H1 (cell line): ENCODE results near the gene PDGFB. TPM values are rescaled to one million over a fixed set of nuclear protein-coding genes. Genes with fewer than 3 reads are reported as not detected.
A peak's percentile ranks its signal among the peaks of the same experiment; 100 is the strongest.

Experiments used
- CTCF ChIA-PET: fragments of 300-600 bp; sonication (Branson Sonifier 250); formaldehyde crosslinking; loops from one replicate; lab custom pipeline; 2021; ENCODE audit not compliant: partially characterized antibody; lab: Charles Lee
- POLR2A ChIA-PET: fragments of 300-600 bp; sonication (Branson Sonifier 250); formaldehyde crosslinking; loops from one replicate; lab custom pipeline; 2021; ENCODE audit warnings: inconsistent platforms; ENCODE audit not compliant: partially characterized antibody; lab: Charles Lee
- DNase-seq, 2 experiments: peaks; one replicate each; pipeline versions ENCODE4 v3.0.0 to v3.0.0-alpha.2; 2010 to 2022; ENCODE audit warnings: low spot score in 2 of 2, low read depth in 1 of 2, mixed read lengths in 1 of 2
- FAIRE-seq: peaks from 2 replicates; lab custom pipeline; 2011; peaks lifted over from hg19 to GRCh38; lab: Jason Lieb, UNC
- H2AFZ ChIP-seq: 2 replicates; pipeline ENCODE4 v1.8.1; 2012; ENCODE audit warnings: low read length, inconsistent platforms
- H2AK5ac ChIP-seq: 2 replicates; pipeline ENCODE4 v1.6.1; 2013; ENCODE audit warnings: low read depth, low read length
- H2BK120ac ChIP-seq: replicated peaks from 2 replicates; pipeline ENCODE3; 2013; ENCODE audit warnings: low read depth, low read length, inconsistent platforms
- H2BK12ac ChIP-seq: 2 replicates; pipeline ENCODE4 v1.6.1; 2013; ENCODE audit warnings: low read depth, low read length
- H2BK15ac ChIP-seq: 2 replicates; pipeline ENCODE4 v1.6.1; 2013; ENCODE audit warnings: low read length
- H2BK20ac ChIP-seq: 2 replicates; pipeline ENCODE4 v1.6.1; 2013; ENCODE audit warnings: low read length
- H2BK5ac ChIP-seq: 2 replicates; pipeline ENCODE4 v1.6.1; 2013; ENCODE audit warnings: low read depth, low read length
- H3K14ac ChIP-seq: 2 replicates; pipeline ENCODE4 v1.6.1; 2013; ENCODE audit warnings: inconsistent platforms; ENCODE audit not compliant: insufficient read length
- H3K18ac ChIP-seq: 2 replicates; pipeline ENCODE4 v1.6.1; 2013; ENCODE audit warnings: low read length; ENCODE audit errors: extremely low read depth
- H3K23ac ChIP-seq: 2 replicates; pipeline ENCODE4 v1.6.1; 2013; ENCODE audit warnings: inconsistent platforms; ENCODE audit not compliant: insufficient read length
- H3K23me2 ChIP-seq: 2 replicates; pipeline ENCODE4 v1.6.1; 2013; ENCODE audit warnings: low read depth, low read length
- H3K27ac ChIP-seq: 2 replicates; pipeline ENCODE4 v1.6.1; 2011; ENCODE audit warnings: low read depth, low read length, inconsistent platforms
- H3K27me3 ChIP-seq, 4 experiments: replicated peaks in 1 of 4; 1 replicate in 1 of 4; 2 replicates in 3 of 4; pipeline versions ENCODE4 v1.6.1 to v1.8.1; 2011 to 2013; ENCODE audit warnings: low read length in 3 of 4, mild to moderate bottlenecking in 3 of 4, inconsistent platforms in 2 of 4, mixed read lengths in 2 of 4, moderate library complexity in 1 of 4; ENCODE audit not compliant: control insufficient read depth in 3 of 4, insufficient read depth in 3 of 4; ENCODE audit errors: extremely low read depth in 1 of 4
- H3K36me3 ChIP-seq, 4 experiments: 2 replicates each; pipeline versions ENCODE4 v1.6.1 to v1.8.1; 2011 to 2013; ENCODE audit warnings: mild to moderate bottlenecking in 4 of 4, low read length in 3 of 4, moderate library complexity in 2 of 4, control low read depth in 1 of 4, inconsistent platforms in 1 of 4; ENCODE audit not compliant: insufficient read depth in 4 of 4, control insufficient read depth in 2 of 4
- H3K4ac ChIP-seq: replicated peaks from 2 replicates; pipeline ENCODE3; 2013; ENCODE audit warnings: low read length, low read depth, mixed read lengths, inconsistent platforms; ENCODE audit not compliant: insufficient read length
- H3K4me1 ChIP-seq, 4 experiments: replicated peaks in 1 of 4; 1 replicate in 1 of 4; 2 replicates in 3 of 4; pipeline versions ENCODE4 v1.6.1 to v1.8.1; 2011 to 2013; ENCODE audit warnings: low read length in 3 of 4, inconsistent platforms in 2 of 4, mixed read lengths in 1 of 4; ENCODE audit not compliant: insufficient read depth in 4 of 4, control insufficient read depth in 3 of 4
- H3K4me2 ChIP-seq, 2 experiments: 2 replicates each; pipeline versions ENCODE4 v1.6.1 to v1.8.1; 2011 to 2013; ENCODE audit warnings: low read depth in 2 of 2, low read length in 2 of 2, control low read depth in 1 of 2, inconsistent platforms in 1 of 2, mild to moderate bottlenecking in 1 of 2; ENCODE audit not compliant: insufficient read depth in 1 of 2
- H3K4me3 ChIP-seq, 4 experiments: fragments of 200-600, 300-600 bp in 1 of 4; sonication (generic), shearing (Covaris generic), sonication (Bioruptor Twin) in 1 of 4; 2 replicates each; pipeline versions ENCODE4 v1.5.1 to v1.8.1; 2011 to 2016; ENCODE audit warnings: low read length in 4 of 4, low read depth in 3 of 4, control low read depth in 2 of 4, inconsistent platforms in 2 of 4, mild to moderate bottlenecking in 2 of 4, mixed read lengths in 1 of 4, moderate library complexity in 1 of 4; ENCODE audit not compliant: insufficient read depth in 2 of 4; ENCODE audit errors: extremely low read depth in 1 of 4
- H3K56ac ChIP-seq: replicated peaks from 2 replicates; pipeline ENCODE3; 2013; ENCODE audit warnings: low read depth, mild to moderate bottlenecking, mixed read lengths, low read length, inconsistent platforms; ENCODE audit not compliant: insufficient read length
- H3K79me1 ChIP-seq: 2 replicates; pipeline ENCODE4 v1.6.1; 2013; ENCODE audit warnings: low read depth, low read length, control low read depth
- H3K79me2 ChIP-seq, 2 experiments: 2 replicates each; pipeline versions ENCODE4 v1.6.1 to v1.8.1; 2012 to 2013; ENCODE audit warnings: low read length in 2 of 2, mild to moderate bottlenecking in 2 of 2, inconsistent platforms in 1 of 2; ENCODE audit not compliant: insufficient read depth in 2 of 2, control insufficient read depth in 1 of 2
- H3K9ac ChIP-seq, 4 experiments: replicated peaks in 1 of 4; 1 replicate in 1 of 4; 2 replicates in 3 of 4; pipeline versions ENCODE4 v1.6.1 to v1.8.1; 2011 to 2013; ENCODE audit warnings: low read depth in 3 of 4, low read length in 3 of 4, control low read depth in 2 of 4, mild to moderate bottlenecking in 2 of 4, moderate library complexity in 2 of 4, inconsistent platforms in 1 of 4; ENCODE audit errors: extremely low read depth in 1 of 4
- H3K9me3 ChIP-seq, 2 experiments: 2 replicates each; pipeline versions ENCODE4 v1.6.1 to v1.8.1; 2012 to 2013; ENCODE audit warnings: mild to moderate bottlenecking in 2 of 2, moderate library complexity in 2 of 2, control low read depth in 1 of 2, inconsistent platforms in 1 of 2, low read depth in 1 of 2, low read length in 1 of 2, mixed read lengths in 1 of 2; ENCODE audit not compliant: insufficient read depth in 2 of 2
- H4K20me1 ChIP-seq, 2 experiments: replicated peaks in 1 of 2; 2 replicates each; pipeline versions ENCODE3 to v1.8.1; 2011 to 2013; ENCODE audit warnings: inconsistent platforms in 2 of 2, low read length in 2 of 2, mild to moderate bottlenecking in 1 of 2; ENCODE audit not compliant: insufficient read depth in 2 of 2, control insufficient read depth in 1 of 2
- H4K5ac ChIP-seq: 2 replicates; pipeline ENCODE4 v1.6.1; 2013; ENCODE audit warnings: low read length, low read depth, mixed read lengths, inconsistent platforms; ENCODE audit not compliant: insufficient read length
- H4K8ac ChIP-seq: 2 replicates; pipeline ENCODE4 v1.8.0; 2013; ENCODE audit warnings: mild to moderate bottlenecking, moderate library complexity, low read length, inconsistent platforms; ENCODE audit not compliant: insufficient read depth; ENCODE audit errors: extremely low read depth
- H4K91ac ChIP-seq: replicated peaks from 2 replicates; pipeline ENCODE3; 2013; ENCODE audit warnings: low read length, mixed read lengths, inconsistent platforms; ENCODE audit not compliant: insufficient read length
- KDM5A ChIP-seq: fragments of 200-600 bp; IDR thresholded peaks from 2 replicates; pipeline ENCODE4 v1.7.1; 2012; ENCODE audit warnings: mild to moderate bottlenecking, low read length, inconsistent platforms, mixed read lengths
- RAD21 ChIP-seq, 2 experiments: IDR thresholded peaks in 1 of 2; conservative IDR thresholded peaks in 1 of 2; 2 replicates each; pipeline ENCODE4 v1.6.1; 2011; ENCODE audit warnings: low read depth in 2 of 2, low read length in 2 of 2, improper control_type of control experiment in 1 of 2, inconsistent platforms in 1 of 2, mild to moderate bottlenecking in 1 of 2, moderate library complexity in 1 of 2
- WGBS, 2 experiments: shearing (Covaris generic) in 1 of 2; methylation state at CpG; one replicate each; pipeline versions ENCODE4 v1.1.6 to v1.1.7; 2013 to 2015; ENCODE audit warnings: low lambda C conversion rate in 2 of 2, mixed read lengths in 2 of 2, inconsistent platforms in 1 of 2, low coverage in 1 of 2, missing lambda C conversion rate in 1 of 2; ENCODE audit not compliant: insufficient replicate concordance in 2 of 2, insufficient coverage in 1 of 2, insufficient read length in 1 of 2; ENCODE audit errors: extremely low coverage in 1 of 2, missing lambda C conversion rate in 1 of 2; 5-methylcytosine and 5-hydroxymethylcytosine counted together
- polyA plus RNA-seq, 7 experiments: library from polyadenylated mRNA; depleted of rRNA in 3 of 7; stranded (reverse) in 5 of 7; unstranded in 2 of 7; fragments of >200 nt in 5 of 7; fragments of 200-250 nt in 2 of 7; gene quantifications; 1 replicate in 5 of 7; 2 replicates in 1 of 7; 4 replicates in 1 of 7; pipeline versions ENCODE4 v1.2.1 to v1.2.3, GENCODE V29; 2011 to 2013; ENCODE audit warnings: missing spikeins in 2 of 7, mixed read lengths in 2 of 7
- total RNA-seq: library from RNA; stranded (reverse); fragmentation: NEBNext Ultra II Directional; extraction: Animal tissue kit (Norgen Biotek cat#: 25700); gene quantifications from 2 replicates; pipeline ENCODE4 v1.2.1, GENCODE V29; 2021
- TF ChIP-seq, protein P1 (sequence below): IDR thresholded peaks from 2 replicates; pipeline ENCODE4 v1.6.1; 2011; ENCODE audit warnings: low read length, improper control_type of control experiment
- TF ChIP-seq, protein P2 (sequence below), 3 experiments: IDR thresholded peaks; 1 replicate in 2 of 3; 2 replicates in 1 of 3; pipeline versions ENCODE4 v1.5.1 to v1.6.1; 2011; ENCODE audit warnings: low read length in 3 of 3, mild to moderate bottlenecking in 3 of 3, inconsistent platforms in 2 of 3, low read depth in 1 of 3, moderate library complexity in 1 of 3; ENCODE audit not compliant: insufficient read depth in 1 of 3; ENCODE audit errors: control extremely low read depth in 1 of 3

PDGFB gene
- total and polyA plus RNA-seq, 2 of the 8 experiments (the other 6 are each of a cell fraction or from before 2014, with no cell fraction given), result 3.9 to 8.5 TPM

DNA sequence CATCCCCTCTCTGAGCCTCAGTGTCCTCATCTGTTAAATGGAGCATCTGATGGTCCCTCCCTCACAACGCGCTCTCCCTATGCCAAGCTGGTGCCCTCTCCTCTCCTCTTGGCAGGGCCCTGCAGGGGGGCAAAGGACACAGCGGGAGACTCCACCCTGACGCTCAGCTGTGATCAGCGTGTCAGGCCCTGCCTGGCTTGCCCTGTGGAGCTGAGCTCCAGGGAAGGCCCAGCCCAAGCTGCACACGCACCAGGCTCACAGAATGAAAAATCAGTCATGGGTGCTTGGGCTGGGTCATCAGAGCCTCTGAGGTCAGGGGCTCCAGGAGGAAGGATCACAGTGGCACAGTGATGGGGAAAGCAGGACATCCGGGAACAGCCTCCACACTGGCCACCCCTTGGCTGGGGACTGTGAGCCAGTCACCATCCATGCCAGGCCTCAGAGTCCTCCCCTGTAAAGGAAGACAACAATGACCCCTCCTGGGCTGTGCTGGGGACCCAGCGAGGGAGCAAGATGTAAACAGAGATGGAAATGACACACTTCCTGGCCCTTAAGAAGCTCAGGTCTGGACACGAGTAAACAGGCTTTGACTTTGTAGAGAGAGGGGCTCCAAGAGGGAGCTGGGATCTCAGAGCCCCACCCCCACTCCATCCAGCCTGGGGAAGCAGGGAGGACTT is 38.0 kb upstream of the PDGFB start:
- H2BK15ac ChIP-seq, result 0 out of 2 replicates have a peak overlapping the region, but pooled peaks have one; percentile 46
- TF ChIP-seq KDM5A (no peak), RAD21 (IDR thresholded peaks at IDR 0.05 in 1 of 2, conservative IDR thresholded peaks at IDR 0.05 in 1 of 2; ENCODE audit: low read depth in 2 of 2, low read length in 2 of 2) (peak in 1 of 2 experiments; percentile 48; a peak in 3 of 4 replicates)
- TF ChIP-seq, protein P1, sequence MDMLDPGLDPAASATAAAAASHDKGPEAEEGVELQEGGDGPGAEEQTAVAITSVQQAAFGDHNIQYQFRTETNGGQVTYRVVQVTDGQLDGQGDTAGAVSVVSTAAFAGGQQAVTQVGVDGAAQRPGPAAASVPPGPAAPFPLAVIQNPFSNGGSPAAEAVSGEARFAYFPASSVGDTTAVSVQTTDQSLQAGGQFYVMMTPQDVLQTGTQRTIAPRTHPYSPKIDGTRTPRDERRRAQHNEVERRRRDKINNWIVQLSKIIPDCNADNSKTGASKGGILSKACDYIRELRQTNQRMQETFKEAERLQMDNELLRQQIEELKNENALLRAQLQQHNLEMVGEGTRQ, result no peak
- TF ChIP-seq, protein P2, sequence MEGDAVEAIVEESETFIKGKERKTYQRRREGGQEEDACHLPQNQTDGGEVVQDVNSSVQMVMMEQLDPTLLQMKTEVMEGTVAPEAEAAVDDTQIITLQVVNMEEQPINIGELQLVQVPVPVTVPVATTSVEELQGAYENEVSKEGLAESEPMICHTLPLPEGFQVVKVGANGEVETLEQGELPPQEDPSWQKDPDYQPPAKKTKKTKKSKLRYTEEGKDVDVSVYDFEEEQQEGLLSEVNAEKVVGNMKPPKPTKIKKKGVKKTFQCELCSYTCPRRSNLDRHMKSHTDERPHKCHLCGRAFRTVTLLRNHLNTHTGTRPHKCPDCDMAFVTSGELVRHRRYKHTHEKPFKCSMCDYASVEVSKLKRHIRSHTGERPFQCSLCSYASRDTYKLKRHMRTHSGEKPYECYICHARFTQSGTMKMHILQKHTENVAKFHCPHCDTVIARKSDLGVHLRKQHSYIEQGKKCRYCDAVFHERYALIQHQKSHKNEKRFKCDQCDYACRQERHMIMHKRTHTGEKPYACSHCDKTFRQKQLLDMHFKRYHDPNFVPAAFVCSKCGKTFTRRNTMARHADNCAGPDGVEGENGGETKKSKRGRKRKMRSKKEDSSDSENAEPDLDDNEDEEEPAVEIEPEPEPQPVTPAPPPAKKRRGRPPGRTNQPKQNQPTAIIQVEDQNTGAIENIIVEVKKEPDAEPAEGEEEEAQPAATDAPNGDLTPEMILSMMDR (IDR thresholded peaks at IDR 0.05; ENCODE audit: control extremely low read depth in 1 of 3, insufficient read depth in 1 of 3, low read depth in 1 of 3, low read length in 3 of 3), result peak in 1 of 3 experiments; percentile 9; a peak in 1 of 4 replicates
- H2AK5ac ChIP-seq, result peak overlapping the region; percentile 7; the same call in 1 of the 2 replicates
- H3K4me3 ChIP-seq, result no peak overlapping the region
- H3K79me2 ChIP-seq, result no peaks in the 10 kb centered on the region
- peaks cover 0 to 14% (median 7%) of the 10 kb centered on the region in 4 experiments; a peak in 6 of 7 replicates for H3K4me1 ChIP-seq
- no peak overlapping the region for H2AFZ ChIP-seq
- H3K4ac ChIP-seq, result peak overlapping the region; percentile 53
- H3K79me1 ChIP-seq, result no peaks in the 10 kb centered on the region
- H4K5ac ChIP-seq, result no peak overlapping the region
- 97% methylated on average over 9 of the region's 9 CpGs; no CpG with 5 or more reads in 1 of the 2 experiments for WGBS, 2 experiments
- no peaks in the 10 kb centered on the region for H4K20me1 ChIP-seq
- no peak overlapping the region; the same call in 1 of the 2 replicates for H2BK5ac ChIP-seq
- no peak overlapping the region for H3K4me2 ChIP-seq
- H3K27me3 ChIP-seq, result no peaks in the 10 kb centered on the region
- no peaks in the 10 kb centered on the region for H3K23me2 ChIP-seq
- peak overlapping the region; percentile 75 for H4K91ac ChIP-seq
- no peak overlapping the region for H3K18ac ChIP-seq
- no peak overlapping the region for H3K56ac ChIP-seq
- FAIRE-seq (no peak), DNase-seq (no peak)
- POLR2A ChIA-PET, result interaction anchor here (1.4 to 37.3 kb wide), 3 partner anchors 13 to 34 kb away, joined by 4 to 692 read pairs (median 4); partner anchors contain the start of gene RPL3
- H2BK20ac ChIP-seq, result 0 out of 2 replicates have a peak overlapping the region, but pooled peaks have one; percentile 34
- H3K9ac ChIP-seq, result no peak overlapping the region
- no peak overlapping the region for H4K8ac ChIP-seq
- no peak overlapping the region for H3K23ac ChIP-seq
- H3K14ac ChIP-seq, result no peak overlapping the region
- H2BK12ac ChIP-seq, result peak overlapping the region; percentile 71; the same call in 1 of the 2 replicates
- H2BK120ac ChIP-seq, result no peak overlapping the region
- H3K27ac ChIP-seq, result no peak overlapping the region
- H3K36me3 ChIP-seq, result no peaks in the 10 kb centered on the region
- no peaks in the 10 kb centered on the region for H3K9me3 ChIP-seq
- CTCF ChIA-PET, result interaction anchor here (0.7 to 3.0 kb wide), 9 partner anchors 10 to 133 kb away, joined by 3 to 19 read pairs (median 3); no protein-coding TSS in a partner anchor
